Stimulated activated CD4-positive, alpha-beta T cell treated with anti-CD3 and anti-CD28 coated beads, Interleukin-12 subunit alpha, Interleukin-12 subunit beta, amount 100 ng/mL, for 48 hours (primary cell): Measurements from ENCODE around the gene AAMDC.
"Not testable (repeated sequence)": the region's sequence is repeated elsewhere in the genome, so short reads cannot be mapped to it uniquely, and the experiment has no call there.

Source experiments
- DNase-seq, 3 donors: peaks; one replicate each; pipeline ENCODE4 v3.0.0-alpha.2; 2020; ENCODE audit warnings: low read depth in 2 of 3, low spot score in 1 of 3

AAMDC gene

GRCh38 chr11:77884186-77884828 is 63.4 kb downstream of the AAMDC start:
- no peak for DNase-seq

GRCh38 chr11:77884829-77885190 is 63.9 kb downstream of the AAMDC start:
- DNase-seq, result no peak

- no peak for DNase-seq
Observed at GRCh38 chr11:77886401-77886800, 65.5 kb downstream of the AAMDC start.

- not testable (repeated sequence) for DNase-seq
Observed at GRCh38 chr11:77889045-77889444, 68.1 kb downstream of the AAMDC start.

GRCh38 chr11:77890100-77890614 is 69.2 kb downstream of the AAMDC start:
- DNase-seq, result not testable (repeated sequence)

GRCh38 chr11:77890619-77891056 is 69.7 kb downstream of the AAMDC start:
- DNase-seq, result not testable (repeated sequence)

- not testable (repeated sequence) for DNase-seq
Observed at GRCh38 chr11:77891256-77891655, 70.3 kb downstream of the AAMDC start.

- not testable (repeated sequence) for DNase-seq
Observed at GRCh38 chr11:77891703-77892102, 70.8 kb downstream of the AAMDC start.

- DNase-seq, result not testable (repeated sequence)
Observed at GRCh38 chr11:77894949-77895348, 74.0 kb downstream of the AAMDC start.

GRCh38 chr11:77908835-77909234 is 87.9 kb downstream of the AAMDC start:
- DNase-seq, result no peak

- no peak for DNase-seq
Observed at GRCh38 chr11:77909277-77909676, 88.3 kb downstream of the AAMDC start.

GRCh38 chr11:77910828-77911227 is 89.9 kb downstream of the AAMDC start:
- DNase-seq, result not testable (repeated sequence)

GRCh38 chr11:77913608-77914306 is 92.8 kb downstream of the AAMDC start:
- DNase-seq, result not testable (repeated sequence)

GRCh38 chr11:77914307-77914791 is 93.4 kb downstream of the AAMDC start:
- not testable (repeated sequence) for DNase-seq

GRCh38 chr11:77917713-77918112 is 96.8 kb downstream of the AAMDC start:
- not testable (repeated sequence) for DNase-seq
